ENCODE measurements around the gene GRPEL1. TPM values are rescaled to one million over a fixed set of nuclear protein-coding genes. Genes with fewer than 3 reads are reported as not detected.
A peak's percentile ranks its signal among the peaks of the same experiment; 100 is the strongest.

Gene GRPEL1
- total and polyA plus RNA-seq, 8 donors, result 7.7 to 15.6 (median 11.3) TPM

GRCh38 chr4:7044137-7044930 is 23.5 kb downstream of the GRPEL1 start:
- DNase-seq (no peak), ATAC-seq (peak in 2 of 4 donors; percentile 7 to 11), FAIRE-seq (no peak)
- TF ChIP-seq CTCF (IDR thresholded peaks at IDR 0.05), result no peak
- intact Hi-C loops (cut with DNase I), result no loop called here
- no peaks in the 10 kb centered on the region for H3K36me3 ChIP-seq
- WGBS, 2 donors, result 3 to 7% methylated on average over 29 of the region's 29 CpGs
- peak overlapping the region; percentile 85 to 93 (median 90) for H3K27ac ChIP-seq
- peaks cover 19 to 32% (median 26%) of the 10 kb centered on the region in 3 donors for H3K4me1 ChIP-seq
- peak overlapping the region; percentile 85 to 98 (median 95) for H3K4me3 ChIP-seq
- no peaks in the 10 kb centered on the region for H3K9me3 ChIP-seq
- H3K27me3 ChIP-seq, result no peaks in the 10 kb centered on the region

- H3K9me3 ChIP-seq, result no peaks in the 10 kb centered on the region
- FAIRE-seq, result no peak
- peak within 1 kb of the TSS; percentile 93 to 98 (median 96) for H3K4me3 ChIP-seq
- intact Hi-C loops (cut with DNase I), result no loop called here
- WGBS, 2 donors, result 0 to 1% methylated on average over 60 to 119 of the region's 119 CpGs
- no peak for TF ChIP-seq CTCF (IDR thresholded peaks at IDR 0.05)
- H3K27ac ChIP-seq, result peak within 1 kb of the TSS; percentile 85 to 93 (median 90)
- no peaks in the 10 kb centered on the region for H3K36me3 ChIP-seq
- peak; percentile 25 to 33 (median 26) for ATAC-seq
- H3K4me1 ChIP-seq, result peaks cover 15 to 30% (median 25%) of the 10 kb centered on the region in 3 donors
- DNase-seq, result peak; percentile 61 to 90 (median 72)
- no peaks in the 10 kb centered on the region for H3K27me3 ChIP-seq
Measured at GRCh38 chr4:7043284-7044136, 24.4 kb downstream of the GRPEL1 start, which contains the start of gene TADA2B. TSS of gene TADA2B (plus strand) at chr4:7043372. CDS start at chr4:7043580, 208 bp downstream.

GRCh38 chr4:7042503-7043283 is 25.2 kb downstream of the GRPEL1 start:
- peaks cover 15 to 30% (median 25%) of the 10 kb centered on the region in 3 donors for H3K4me1 ChIP-seq
- peak overlapping the region; percentile 61 to 98 (median 94) for H3K4me3 ChIP-seq
- DNase-seq (peak; percentile 96 to 99 (median 98)), FAIRE-seq (no peak), ATAC-seq (peak; percentile 87 to 96 (median 91))
- H3K27me3 ChIP-seq, result no peaks in the 10 kb centered on the region
- H3K9me3 ChIP-seq, result no peaks in the 10 kb centered on the region
- H3K27ac ChIP-seq, result peak overlapping the region; percentile 69 to 73 (median 72)
- no peaks in the 10 kb centered on the region for H3K36me3 ChIP-seq
- intact Hi-C loops (cut with DNase I), result no loop called here
- 0 to 1% methylated on average over 63 to 90 of the region's 90 CpGs for WGBS, 2 donors
- TF ChIP-seq CTCF (IDR thresholded peaks at IDR 0.05), result peak in 3 of 4 donors; percentile 8 to 30 (median 24)

GRCh38 chr4:7041801-7042502 is 25.9 kb downstream of the GRPEL1 start:
- 24 to 31% methylated on average over 42 of the region's 42 CpGs for WGBS, 2 donors
- H3K27me3 ChIP-seq, result no peaks in the 10 kb centered on the region
- peak overlapping the region; percentile 61 to 95 (median 84) for H3K4me3 ChIP-seq
- TF ChIP-seq CTCF (IDR thresholded peaks at IDR 0.05), result no peak
- FAIRE-seq (no peak), DNase-seq (peak in 2 of 6 donors; percentile 50 to 66), ATAC-seq (no peak)
- peak overlapping the region in 3 of 4 donors; percentile 69 to 72 (median 71) for H3K27ac ChIP-seq
- no peaks in the 10 kb centered on the region for H3K36me3 ChIP-seq
- no peaks in the 10 kb centered on the region for H3K9me3 ChIP-seq
- intact Hi-C loops (cut with DNase I), result no loop called here
- H3K4me1 ChIP-seq, result peaks cover 15 to 30% (median 25%) of the 10 kb centered on the region in 3 donors
